GF-D8 (cell line): ENCODE results near the gene OR5AL1.
"Not testable (repeated sequence)": the region's sequence is repeated elsewhere in the genome, so short reads cannot be mapped to it uniquely, and the experiment has no call there.

ENCODE experiments used
- DNase-seq: peaks from one replicate; lab custom pipeline; 2025; lab: John Stamatoyannopoulos, UW

OR5AL1 gene

GRCh38 chr11:56412396-56412795 is at the start of gene OR5AL1:
OR5AL1 (plus strand) TSS chr11:56412696.
- DNase-seq = no peak

GRCh38 chr11:56375324-56375723 is 37.2 kb upstream of the OR5AL1 start, which contains the start of gene OR8U1:
OR8U1 (plus strand) TSS chr11:56375624; CDS start chr11:56375624, 0 bp downstream.
- DNase-seq = no peak

DNA sequence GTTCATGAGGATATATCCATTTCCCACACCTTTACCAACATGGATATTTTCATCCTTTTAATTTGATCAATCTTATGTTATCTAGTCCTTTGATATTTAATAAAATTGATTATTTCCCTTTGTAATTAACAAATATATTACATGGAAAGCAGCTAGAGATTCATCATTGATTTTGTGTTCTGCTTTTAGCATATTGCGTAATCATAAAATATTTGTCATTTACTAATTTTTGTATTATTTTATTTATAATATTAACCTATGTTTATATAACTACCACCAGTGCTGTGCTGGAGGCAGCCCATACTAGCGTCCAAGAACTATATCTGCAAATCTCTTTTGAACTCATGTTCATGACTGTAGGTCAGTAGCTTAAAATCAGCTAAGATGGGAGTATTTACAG is 32.4 kb upstream of the OR5AL1 start:
- DNase-seq = no peak

- DNase-seq = no peak
These were observed 18.1 kb upstream of the OR5AL1 start for GRCh38 chr11:56394381-56394780.

GRCh38 chr11:56396047-56396446 is 16.4 kb upstream of the OR5AL1 start:
- no peak for DNase-seq

- not testable (repeated sequence) for DNase-seq
These were observed 10.5 kb upstream of the OR5AL1 start for GRCh38 chr11:56401858-56402461.

GRCh38 chr11:56404393-56404792 is 8.1 kb upstream of the OR5AL1 start:
- no peak for DNase-seq

GRCh38 chr11:56410801-56411200 is 1.7 kb upstream of the OR5AL1 start:
- no peak for DNase-seq

- no peak for DNase-seq
These were observed 41.0 kb downstream of the OR5AL1 start for GRCh38 chr11:56453521-56453920.

GRCh38 chr11:56457076-56457475 is 44.6 kb downstream of the OR5AL1 start:
- no peak for DNase-seq
